Caco-2 (cell line): ENCODE measurements around the gene C19orf25. TPM values are rescaled to one million over a fixed set of nuclear protein-coding genes. Genes with fewer than 3 reads are reported as not detected.

Experiments
- Bru-seq: library from RNA; stranded (reverse); fragments of 400-500 nt; gene quantifications from one replicate; lab custom pipeline; 2021; lab: Mats Ljungman, UMichigan
- BruChase-seq, 2 experiments: library from RNA; stranded (reverse); fragments of 400-500 nt; gene quantifications; one replicate each; lab custom pipeline; 2021; lab: Mats Ljungman, UMichigan
- BruUV-seq: library from RNA; stranded (reverse); fragments of 400-500 nt; replicated peaks from 2 replicates; lab custom pipeline; 2021; lab: Mats Ljungman, UMichigan
- CTCF ChIA-PET: fragments of 300-600 bp; sonication (Branson Sonifier 250); formaldehyde crosslinking; loops from one replicate; lab custom pipeline; 2022; ENCODE audit warnings: antibody characterized with exemption; lab: Charles Lee
- POLR2A ChIA-PET: fragments of 300-600 bp; sonication (Branson Sonifier 250); formaldehyde crosslinking; loops from one replicate; lab custom pipeline; 2022; ENCODE audit warnings: antibody characterized with exemption; lab: Charles Lee
- DNase-seq, 2 experiments: peaks; one replicate each; pipeline versions ENCODE4 v3.0.0 to v3.0.0-alpha.2; 2020 to 2022
- H3K27me3 ChIP-seq: replicated peaks from 2 replicates; pipeline ENCODE4 v1.6.0; 2011; ENCODE audit warnings: low read length; ENCODE audit not compliant: control insufficient read depth, insufficient read depth
- H3K36me3 ChIP-seq: 2 replicates; pipeline ENCODE4 v1.5.1; 2011; ENCODE audit warnings: low read length; ENCODE audit not compliant: control insufficient read depth, insufficient read depth
- H3K4me1 ChIP-seq: fragments of 250-450 bp; sonication (Bioruptor Pico); 2 replicates; pipeline ENCODE4 v1.5.1; 2020; ENCODE audit warnings: mild to moderate bottlenecking
- H3K4me3 ChIP-seq: 2 replicates; pipeline ENCODE4 v1.5.1; 2011; ENCODE audit warnings: low read depth, mild to moderate bottlenecking, control low read depth, low read length
- H3K9me3 ChIP-seq: fragments of 250-450 bp; sonication (Bioruptor Pico); 2 replicates; pipeline ENCODE4 v1.5.1; 2020; ENCODE audit warnings: mild to moderate bottlenecking, moderate library complexity
- H3K27ac Mint-ChIP-seq: one replicate; pipeline ENCODE4 v1.8.0; 2022; ENCODE audit warnings: mixed read lengths; ENCODE audit not compliant: unreplicated experiment
- H3K27me3 Mint-ChIP-seq: one replicate; pipeline ENCODE4 v1.8.0; 2022; ENCODE audit warnings: mixed read lengths; ENCODE audit not compliant: insufficient read depth, unreplicated experiment
- H3K36me3 Mint-ChIP-seq: one replicate; pipeline ENCODE4 v1.8.0; 2022; ENCODE audit warnings: mild to moderate bottlenecking, mixed read lengths; ENCODE audit not compliant: insufficient read depth, unreplicated experiment
- H3K4me1 Mint-ChIP-seq: one replicate; pipeline ENCODE4 v1.8.0; 2022; ENCODE audit warnings: low read depth, mixed read lengths; ENCODE audit not compliant: unreplicated experiment
- H3K4me3 Mint-ChIP-seq: one replicate; pipeline ENCODE4 v1.8.0; 2022; ENCODE audit warnings: mild to moderate bottlenecking, moderate library complexity, mixed read lengths; ENCODE audit not compliant: unreplicated experiment
- H3K9me3 Mint-ChIP-seq: one replicate; pipeline ENCODE4 v1.8.0; 2022; ENCODE audit warnings: mixed read lengths; ENCODE audit not compliant: unreplicated experiment
- CTCF ChIP-seq, 2 experiments: fragments of 200-600 bp in 1 of 2; IDR thresholded peaks; 1 replicate in 1 of 2; 2 replicates in 1 of 2; pipeline versions ENCODE4 v1.5.1 to v1.8.0; 2011 to 2022; ENCODE audit warnings: antibody characterized with exemption in 1 of 2, control low read depth in 1 of 2, inconsistent platforms in 1 of 2, low read depth in 1 of 2, low read length in 1 of 2, mild to moderate bottlenecking in 1 of 2, moderate library complexity in 1 of 2; ENCODE audit not compliant: insufficient read depth in 1 of 2, severe bottlenecking in 1 of 2, unreplicated experiment in 1 of 2
- intact Hi-C: fragments of 100-400 bp; cut with micrococcal nuclease; formaldehyde crosslinking; loops from one replicate; pipeline ENCODE4 v1.10.0; 2022; ENCODE audit not compliant: unreplicated experiment
- long read RNA-seq: library from polyadenylated mRNA; stranded (forward); transcript quantifications from one replicate; pipeline ENCODE4 v2.0.0, GENCODE V29; 2022
- total RNA-seq: library from RNA; stranded (reverse); gene quantifications from 2 replicates; pipeline ENCODE4 v1.2.3, GENCODE V29; 2022

Gene C19orf25
- total RNA-seq, result 41.9 and 45.4 TPM in 2 replicates
- percentile 60 among the genes with signal in this experiment for Bru-seq, nascent RNA
- BruChase-seq, experiment 1, labeled RNA remaining after a 2-hour chase, result percentile 61 among the genes with signal in this experiment
- BruChase-seq, experiment 2, labeled RNA remaining after a 6-hour chase, result percentile 69 among the genes with signal in this experiment
- long read RNA-seq, transcript C19orf25-204 (3 exons, 1,265 nt), result minor isoform, 5 of 101 reads
- long read RNA-seq, transcript C19orf25-213 (3 exons, 1,287 nt), result minor isoform, 5 of 101 reads
- long read RNA-seq, transcript C19orf25-202 (2 exons, 2,403 nt), result minor isoform, 6 of 101 reads
- long read RNA-seq, transcript C19orf25-203 (3 exons, 1,837 nt), result major isoform, 64 of 101 reads
- long read RNA-seq, partial matches to known transcripts, result 2 of 101 reads
- long read RNA-seq, other reads (novel, unspliced or antisense), result 13 of 101 reads

- Mint-ChIP-seq H3K4me1 (no peaks in the 10 kb centered on the region), H3K27me3 (no peaks in the 10 kb centered on the region), H3K27ac (peak within 1 kb of the TSS; percentile 89), H3K36me3 (peaks cover 22% of the 10 kb centered on the region), H3K4me3 (peak within 1 kb of the TSS; percentile 90), H3K9me3 (no peaks in the 10 kb centered on the region)
- peak within 1 kb of the TSS; percentile 74 for H3K4me3 ChIP-seq
- H3K4me1 ChIP-seq, result no peaks in the 10 kb centered on the region
- intact Hi-C loops, result no loop called here
- ChIA-PET POLR2A (no interaction called here), CTCF (interaction anchor here (0.6 to 1.0 kb wide), 2 partner anchors 11 to 1484 kb away, joined by 3 read pairs; no protein-coding TSS in a partner anchor)
- no TSS peak for BruUV-seq
- H3K36me3 ChIP-seq, result no peaks in the 10 kb centered on the region; the same call in 1 of the 2 replicates
- TF ChIP-seq CTCF (IDR thresholded peaks at IDR 0.05; ENCODE audit: insufficient read depth in 1 of 2, low read depth in 1 of 2, low read length in 1 of 2, severe bottlenecking in 1 of 2, unreplicated experiment in 1 of 2), result no peak
- no peaks in the 10 kb centered on the region for H3K9me3 ChIP-seq
- peak; percentile 93 to 94 for DNase-seq
- H3K27me3 ChIP-seq, result no peaks in the 10 kb centered on the region
Observed at GRCh38 chr19:1478934-1479707, at the start of gene C19orf25. Gene C19orf25 (minus strand): TSS chr19:1479215. CDS start chr19:1478903, 312 bp downstream.

- BruUV-seq, result no TSS peak
- H3K4me1 ChIP-seq, result no peaks in the 10 kb centered on the region
- peaks cover 3% of the 10 kb centered on the region for H3K27me3 ChIP-seq
- H3K36me3 Mint-ChIP-seq, result peaks cover 10% of the 10 kb centered on the region
- H3K36me3 ChIP-seq, result no peaks in the 10 kb centered on the region
- no peaks in the 10 kb centered on the region for H3K4me1 Mint-ChIP-seq
- DNase-seq, result no peak
- intact Hi-C loops, result no loop called here
- peaks cover 14% of the 10 kb centered on the region for H3K27me3 Mint-ChIP-seq
- H3K4me3 Mint-ChIP-seq, result no peak overlapping the region
- no peaks in the 10 kb centered on the region for H3K9me3 ChIP-seq
- no peak overlapping the region for H3K27ac Mint-ChIP-seq
- ChIA-PET CTCF (no interaction called here), POLR2A (no interaction called here)
- TF ChIP-seq CTCF (IDR thresholded peaks at IDR 0.05; ENCODE audit: insufficient read depth in 1 of 2, low read depth in 1 of 2, low read length in 1 of 2, severe bottlenecking in 1 of 2, unreplicated experiment in 1 of 2), result no peak
- H3K4me3 ChIP-seq, result no peak overlapping the region
- no peaks in the 10 kb centered on the region for H3K9me3 Mint-ChIP-seq
Observed at GRCh38 chr19:1527650-1528309, 48.8 kb upstream of the C19orf25 start.
